IMR-90 (cell line): ENCODE results near the gene NOS3.

Source experiments
- CEBPB ChIP-seq: IDR thresholded peaks from 2 replicates; pipeline ENCODE4 v1.6.1; 2012; ENCODE audit warnings: low read depth, low read length, improper control_type of control experiment
- CTCF ChIP-seq: conservative IDR thresholded peaks from 2 replicates; pipeline ENCODE4 v1.5.1; 2012; ENCODE audit warnings: mild to moderate bottlenecking, low read depth, low read length, improper control_type of control experiment
- POLR2A ChIP-seq: IDR thresholded peaks from 2 replicates; pipeline ENCODE4 v1.6.1; 2012; ENCODE audit warnings: mild to moderate bottlenecking, low read depth, low read length
- RFX5 ChIP-seq: IDR thresholded peaks from 2 replicates; pipeline ENCODE4 v1.8.0; 2012; ENCODE audit warnings: low read depth, mild to moderate bottlenecking, low read length, moderate library complexity
- SMC3 ChIP-seq: fragments of 150-350 bp; IDR thresholded peaks from 2 replicates; pipeline ENCODE4 v1.6.1; 2016; ENCODE audit warnings: low read depth, mild to moderate bottlenecking, antibody characterized with exemption, low read length, moderate library complexity

DNA sequence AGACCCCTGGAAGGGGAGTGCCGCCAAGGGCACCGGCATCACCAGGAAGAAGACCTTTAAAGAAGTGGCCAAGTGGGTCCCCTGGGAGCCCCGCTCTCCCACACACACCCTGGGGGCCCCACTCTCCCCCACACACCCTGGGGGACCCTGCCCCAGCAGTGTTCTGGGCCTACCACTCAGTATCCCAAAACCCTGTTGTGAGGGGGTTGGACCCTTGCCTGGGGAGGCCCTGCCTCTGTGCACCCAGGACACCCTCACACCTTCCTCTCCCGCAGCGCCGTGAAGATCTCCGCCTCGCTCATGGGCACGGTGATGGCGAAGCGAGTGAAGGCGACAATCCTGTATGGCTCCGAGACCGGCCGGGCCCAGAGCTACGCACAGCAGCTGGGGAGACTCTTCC lies 10.7 kb downstream of the NOS3 start:
- no peak for TF ChIP-seq CTCF
- no peak for TF ChIP-seq POLR2A
- TF ChIP-seq SMC3 = no peak
- TF ChIP-seq CEBPB = no peak
- TF ChIP-seq RFX5 = no peak
